Mucosa of rectum (tissue), 2 donors: ENCODE measurements around the gene FBP2.
"Not testable (repeated sequence)": the region's sequence is repeated elsewhere in the genome, so short reads cannot be mapped to it uniquely, and the experiment has no call there.

Experiments used
- H3K27ac ChIP-seq, 2 donors: one replicate each; pipeline ENCODE4 v1.7.0; 2013; ENCODE audit warnings: inconsistent platforms in 2 of 2, low read depth in 2 of 2, low read length in 2 of 2
- H3K27me3 ChIP-seq, 2 donors: one replicate each; pipeline ENCODE4 v1.7.0; 2013; ENCODE audit warnings: low read length in 2 of 2; ENCODE audit not compliant: control insufficient read depth in 2 of 2, insufficient read depth in 2 of 2
- H3K36me3 ChIP-seq, 2 donors: one replicate each; pipeline ENCODE4 v1.7.0; 2013; ENCODE audit warnings: low read length in 2 of 2; ENCODE audit not compliant: control insufficient read depth in 2 of 2, insufficient read depth in 2 of 2
- H3K4me1 ChIP-seq, 2 donors: one replicate each; pipeline ENCODE4 v1.7.0; 2013; ENCODE audit warnings: low read length in 2 of 2, mild to moderate bottlenecking in 1 of 2; ENCODE audit not compliant: control insufficient read depth in 2 of 2, insufficient read depth in 2 of 2
- H3K4me3 ChIP-seq, 2 donors: one replicate each; pipeline ENCODE4 v1.7.0; 2013; ENCODE audit warnings: low read length in 2 of 2
- H3K9ac ChIP-seq, 2 donors: one replicate each; pipeline ENCODE4 v1.7.0; 2013; ENCODE audit warnings: low read length in 2 of 2, low read depth in 1 of 2, mild to moderate bottlenecking in 1 of 2
- H3K9me3 ChIP-seq, 2 donors: one replicate each; pipeline ENCODE4 v1.7.0; 2013; ENCODE audit warnings: low read length in 2 of 2; ENCODE audit not compliant: control insufficient read depth in 2 of 2
- donor health status: healthy.
- donor health status: Normal muscosa, but diverticular disease.

The FBP2 gene

GRCh38 chr9:94553029-94553938 is 40.3 kb downstream of the FBP2 start:
- Histone ChIP-seq H3K27me3 (peaks cover 0 to under 1% of the 10 kb centered on the region in 2 donors), H3K4me3 (peak overlapping the region; percentile 73 to 77), H3K4me1 (peaks cover 4 to 6% of the 10 kb centered on the region in 2 donors), H3K36me3 (no peaks in the 10 kb centered on the region), H3K27ac (peak overlapping the region; percentile 67 to 87), H3K9ac (peak overlapping the region; percentile 24 to 66), H3K9me3 (no peaks in the 10 kb centered on the region)

GRCh38 chr9:94545940-94546339 is 47.7 kb downstream of the FBP2 start:
- Histone ChIP-seq H3K4me1 (no peaks in the 10 kb centered on the region), H3K27ac (no peak overlapping the region), H3K4me3 (no peak overlapping the region), H3K9me3 (no peaks in the 10 kb centered on the region), H3K9ac (no peak overlapping the region), H3K36me3 (no peaks in the 10 kb centered on the region), H3K27me3 (peaks cover 0 to 2% of the 10 kb centered on the region in 2 donors)

DNA sequence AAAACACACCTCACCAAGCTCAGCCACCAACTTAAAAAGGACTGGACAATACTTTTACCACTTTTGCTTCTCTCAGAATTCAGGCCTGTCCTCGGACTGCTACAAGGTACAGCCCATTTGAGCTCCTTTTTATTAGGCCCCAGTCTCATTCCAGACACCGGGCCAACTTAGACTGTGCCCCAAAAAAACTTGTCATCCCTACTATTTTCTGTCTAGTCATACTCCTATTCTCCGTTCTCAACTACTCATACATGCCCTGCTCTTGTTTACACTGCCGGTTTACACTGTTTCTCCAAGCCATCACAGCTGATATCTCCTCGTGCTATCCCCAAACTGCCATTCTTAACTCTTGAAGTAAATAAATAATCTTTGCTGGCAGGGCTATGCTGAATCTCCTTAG is 49.3 kb downstream of the FBP2 start:
- H3K9ac ChIP-seq, H3K27me3 ChIP-seq, H3K27ac ChIP-seq, H3K9me3 ChIP-seq, H3K4me1 ChIP-seq, H3K4me3 ChIP-seq, H3K36me3 ChIP-seq: not testable (repeated sequence)

DNA sequence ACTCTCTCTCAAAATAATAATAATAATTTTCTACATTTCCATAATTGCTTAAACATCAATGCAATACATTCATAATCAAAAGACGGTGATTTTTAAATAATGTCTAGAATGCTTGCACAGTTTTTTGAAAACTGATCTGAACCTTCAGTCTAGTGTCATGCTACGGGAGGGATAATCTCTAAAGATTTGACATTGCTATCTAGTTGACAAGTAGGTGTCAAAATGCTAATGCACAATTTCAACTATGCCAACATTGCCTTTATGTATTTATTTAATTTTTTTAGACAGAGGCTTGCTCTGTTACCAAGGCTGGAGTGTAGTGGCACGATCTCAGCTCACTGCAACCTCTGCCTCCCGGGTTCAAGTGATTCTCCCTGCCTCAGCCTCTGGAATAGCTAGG is 54.7 kb downstream of the FBP2 start:
- no peaks in the 10 kb centered on the region for H3K9me3 ChIP-seq
- H3K36me3 ChIP-seq: no peaks in the 10 kb centered on the region
- H3K4me1 ChIP-seq: peaks cover 5 to 7% of the 10 kb centered on the region in 2 donors

GRCh38 chr9:94534901-94535300 is 58.7 kb downstream of the FBP2 start:
- Histone ChIP-seq H3K9ac (no peak overlapping the region), H3K27ac (no peak overlapping the region), H3K9me3 (no peaks in the 10 kb centered on the region), H3K4me1 (peaks cover 11 to 16% of the 10 kb centered on the region in 2 donors), H3K36me3 (no peaks in the 10 kb centered on the region), H3K27me3 (no peaks in the 10 kb centered on the region), H3K4me3 (no peak overlapping the region)

More for the DNA sequence above, 54.7 kb downstream of the FBP2 start:
- H3K27ac ChIP-seq: no peak overlapping the region
- no peak overlapping the region for H3K4me3 ChIP-seq
- H3K9ac ChIP-seq: no peak overlapping the region
- H3K27me3 ChIP-seq: no peaks in the 10 kb centered on the region

- Histone ChIP-seq H3K4me1 (peaks cover 11 to 16% of the 10 kb centered on the region in 2 donors), H3K9ac (no peak overlapping the region), H3K36me3 (no peaks in the 10 kb centered on the region), H3K27me3 (no peaks in the 10 kb centered on the region), H3K9me3 (no peaks in the 10 kb centered on the region), H3K4me3 (peak overlapping the region in 1 of 2 donors; percentile 28), H3K27ac (peak overlapping the region in 1 of 2 donors; percentile 39)
Observed at GRCh38 chr9:94533601-94534000, 60.0 kb downstream of the FBP2 start.

DNA sequence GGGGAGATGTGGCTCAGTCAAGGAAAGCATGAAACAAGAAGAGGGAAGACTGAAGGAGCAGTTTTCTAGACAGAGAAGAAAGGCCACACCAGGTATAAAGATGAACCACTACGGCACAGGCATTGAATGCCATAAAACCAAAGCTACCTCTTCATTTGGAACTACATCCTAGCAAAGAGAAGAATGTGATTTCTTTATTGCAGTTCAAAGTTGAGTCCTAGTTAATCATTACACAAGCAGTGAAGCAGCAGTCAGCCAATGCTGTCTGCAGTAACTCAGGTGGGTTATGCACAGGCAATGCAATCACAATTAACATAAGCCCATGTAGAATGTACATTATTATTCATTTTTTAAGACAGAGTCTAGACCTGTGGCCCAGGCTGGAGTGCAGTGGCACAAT is 60.5 kb downstream of the FBP2 start:
- peaks cover 11 to 16% of the 10 kb centered on the region in 2 donors for H3K4me1 ChIP-seq
- no peak overlapping the region for H3K9ac ChIP-seq
- no peaks in the 10 kb centered on the region for H3K9me3 ChIP-seq
- no peaks in the 10 kb centered on the region for H3K36me3 ChIP-seq
- no peaks in the 10 kb centered on the region for H3K27me3 ChIP-seq
- no peak overlapping the region for H3K27ac ChIP-seq
- peak overlapping the region in 1 of 2 donors; percentile 28 for H3K4me3 ChIP-seq

DNA sequence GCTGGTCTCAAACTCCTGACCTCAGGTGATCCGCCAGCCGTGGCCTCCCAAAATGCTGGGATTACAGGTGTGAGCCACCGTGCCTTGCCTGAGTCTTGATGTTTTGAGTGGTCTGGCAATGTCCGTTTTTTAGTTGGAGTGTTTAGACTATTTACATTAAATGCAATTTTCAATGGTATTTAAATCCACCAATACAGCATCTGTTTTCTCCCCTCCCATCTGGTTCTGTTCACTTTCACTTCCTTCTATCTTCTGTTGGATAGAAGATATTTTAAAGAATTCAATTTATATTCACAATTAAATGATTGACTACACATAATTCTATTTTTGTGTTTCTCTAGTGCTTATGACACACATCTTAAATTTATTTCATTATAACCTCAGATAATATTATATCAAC is 64.7 kb downstream of the FBP2 start:
- no peaks in the 10 kb centered on the region for H3K9me3 ChIP-seq

GRCh38 chr9:94526951-94527350 is 66.7 kb downstream of the FBP2 start:
- Histone ChIP-seq H3K36me3 (no peaks in the 10 kb centered on the region), H3K27ac (no peak overlapping the region), H3K27me3 (no peaks in the 10 kb centered on the region), H3K9me3 (no peaks in the 10 kb centered on the region), H3K9ac (no peak overlapping the region), H3K4me1 (no peaks in the 10 kb centered on the region), H3K4me3 (no peak overlapping the region)

More for the DNA sequence above, 64.7 kb downstream of the FBP2 start:
- Histone ChIP-seq H3K27me3 (no peaks in the 10 kb centered on the region), H3K4me3 (no peak overlapping the region), H3K4me1 (peaks cover 5 to 9% of the 10 kb centered on the region in 2 donors), H3K27ac (no peak overlapping the region), H3K36me3 (no peaks in the 10 kb centered on the region), H3K9ac (no peak overlapping the region)

GRCh38 chr9:94526271-94526670 is 67.4 kb downstream of the FBP2 start:
- Histone ChIP-seq H3K36me3 (no peaks in the 10 kb centered on the region), H3K4me3 (no peak overlapping the region), H3K27ac (no peak overlapping the region), H3K4me1 (no peaks in the 10 kb centered on the region), H3K9ac (no peak overlapping the region), H3K9me3 (no peaks in the 10 kb centered on the region), H3K27me3 (no peaks in the 10 kb centered on the region)
